Suprapubic skin (tissue), 3 donors: Measurements from ENCODE around the gene ABHD2.

Experiments used
- CTCF ChIP-seq, 2 donors: fragments of 200-600 bp in 1 of 2; fragments of 450-650 bp in 1 of 2; sonication (generic) in 1 of 2; IDR thresholded peaks; one replicate each; pipeline ENCODE4 v1.5.1; 2016 to 2019; ENCODE audit warnings: antibody characterized with exemption in 2 of 2, mild to moderate bottlenecking in 1 of 2, moderate library complexity in 1 of 2
- POLR2A ChIP-seq, 2 donors: fragments of 450-650 bp; IDR thresholded peaks; one replicate each; pipeline ENCODE4 v1.6.1; 2017; ENCODE audit warnings: antibody characterized with exemption in 2 of 2, mild to moderate bottlenecking in 2 of 2, moderate library complexity in 2 of 2

- TF ChIP-seq CTCF (IDR thresholded peaks at IDR 0.05) (no peak), POLR2A (IDR thresholded peaks at IDR 0.05) (no peak)
These were observed 62.8 kb downstream of the ABHD2 start for GRCh38 chr15:89150762-89151664.
